NCI-H510A (cell line): ENCODE data around the gene CDIP1.

Source experiments
- DNase-seq: peaks from one replicate; lab custom pipeline; 2025; lab: John Stamatoyannopoulos, UW

Gene CDIP1

GRCh38 chr16:4488499-4488967 lies 50.0 kb downstream of the CDIP1 start:
- no peak for DNase-seq

- no peak for DNase-seq
These were observed 50.5 kb downstream of the CDIP1 start for GRCh38 chr16:4487955-4488498.

GRCh38 chr16:4486126-4486893 lies 52.3 kb downstream of the CDIP1 start:
- DNase-seq: no peak

- DNase-seq: no peak
These were observed 56.6 kb downstream of the CDIP1 start for GRCh38 chr16:4481963-4482362.

GRCh38 chr16:4481526-4481925 lies 57.0 kb downstream of the CDIP1 start:
- no peak for DNase-seq

GRCh38 chr16:4477966-4478365 lies 60.6 kb downstream of the CDIP1 start:
- no peak for DNase-seq

GRCh38 chr16:4475880-4476788 lies 62.4 kb downstream of the CDIP1 start, which contains the start of gene HMOX2:
Gene HMOX2, plus strand, starts transcription at chr16:4476398. Its CDS starts 29,127 bp downstream, at chr16:4505525.
- DNase-seq: peak; percentile 60

- peak; percentile 81 for DNase-seq
These were observed 64.2 kb downstream of the CDIP1 start, which contains the start of gene NMRAL1 for GRCh38 chr16:4474192-4474961. Gene NMRAL1, minus strand, starts transcription at chr16:4474625. Its CDS starts 493 bp downstream, at chr16:4474132.

GRCh38 chr16:4472880-4473279 lies 65.7 kb downstream of the CDIP1 start:
- DNase-seq: no peak

- no peak for DNase-seq
These were observed 66.7 kb downstream of the CDIP1 start for GRCh38 chr16:4471869-4472268.

GRCh38 chr16:4468972-4469371 lies 69.6 kb downstream of the CDIP1 start:
- DNase-seq: no peak

- DNase-seq: no peak
These were observed 70.7 kb downstream of the CDIP1 start for GRCh38 chr16:4467916-4468315.

- DNase-seq: no peak
These were observed 72.4 kb downstream of the CDIP1 start for GRCh38 chr16:4465977-4466779.

GRCh38 chr16:4463522-4464163 lies 74.9 kb downstream of the CDIP1 start:
- no peak for DNase-seq

GRCh38 chr16:4461250-4462085 lies 77.1 kb downstream of the CDIP1 start:
- DNase-seq: no peak

GRCh38 chr16:4460936-4461249 lies 77.7 kb downstream of the CDIP1 start:
- DNase-seq: no peak
